ENCODE results near the gene FAM174C.

The FAM174C gene

DNA sequence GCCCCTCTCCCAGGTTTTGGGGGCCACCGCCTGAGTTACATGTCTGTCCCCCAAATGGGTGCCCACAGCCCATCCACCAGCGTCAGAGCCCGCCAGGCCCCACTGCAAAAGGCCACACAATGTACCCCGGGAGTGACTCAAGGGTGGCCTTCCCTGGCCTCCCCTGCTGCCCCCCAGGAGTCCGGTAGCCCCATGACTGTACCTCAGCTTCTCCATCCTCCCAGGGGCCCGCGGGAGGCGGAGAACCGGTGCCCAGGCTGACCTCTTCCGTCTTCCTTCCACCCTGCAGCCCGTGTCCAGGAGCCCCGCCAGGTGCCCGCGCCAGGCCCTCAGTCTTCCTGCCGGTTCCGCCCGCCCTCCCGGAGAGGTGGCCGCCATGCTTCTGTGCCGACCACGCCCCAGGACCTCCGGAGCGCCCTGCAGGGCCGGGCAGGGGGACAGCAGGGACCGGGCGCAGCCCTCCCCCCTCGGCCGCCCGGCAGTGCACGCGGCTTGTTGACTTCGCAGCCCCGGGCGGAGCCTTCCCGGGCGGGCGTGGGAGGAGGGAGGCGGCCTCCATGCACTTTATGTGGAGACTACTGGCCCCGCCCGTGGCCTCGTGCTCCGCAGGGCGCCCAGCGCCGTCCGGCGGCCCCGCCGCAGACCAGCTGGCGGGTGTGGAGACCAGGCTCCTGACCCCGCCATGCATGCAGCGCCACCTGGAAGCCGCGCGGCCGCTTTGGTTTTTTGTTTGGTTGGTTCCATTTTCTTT lies 47.9 kb upstream of the FAM174C start:
- TF ChIP-seq KLF1 (tag by site-specific recombination; IDR thresholded peaks at IDR 0.05) (peak; percentile 86), GLIS1 (tag by site-specific recombination; IDR thresholded peaks at IDR 0.05) (peak; percentile 50), GLI2 (tag by site-specific recombination; IDR thresholded peaks at IDR 0.05; ENCODE audit: borderline replicate concordance, low read depth) (no peak)
- Histone ChIP-seq H3K4me3 (ENCODE audit: low read depth, low read length) (no peak overlapping the region), H3K27ac (ENCODE audit: extremely low read depth, low read depth, low read length) (no peak overlapping the region), H3K4me1 (ENCODE audit: control insufficient read depth, insufficient read depth, low read length) (no peaks in the 10 kb centered on the region), H3K9me3 (ENCODE audit: control insufficient read depth, insufficient read depth, low read depth, low read length) (no peaks in the 10 kb centered on the region), H3K36me3 (ENCODE audit: control insufficient read depth in 2 of 2, insufficient read depth in 1 of 2, low read length in 2 of 2) (peaks cover 0 to 64% of the 10 kb centered on the region in 2 experiments; a peak in 2 of 3 replicates)
- ChIA-PET CTCF (interaction anchor here (0.6 kb wide), 2 partner anchors 42 to 124 kb away, joined by 3 read pairs; partner anchors contain the start of genes CIRBP and GPX4), POLR2A (no interaction called here)

DNA sequence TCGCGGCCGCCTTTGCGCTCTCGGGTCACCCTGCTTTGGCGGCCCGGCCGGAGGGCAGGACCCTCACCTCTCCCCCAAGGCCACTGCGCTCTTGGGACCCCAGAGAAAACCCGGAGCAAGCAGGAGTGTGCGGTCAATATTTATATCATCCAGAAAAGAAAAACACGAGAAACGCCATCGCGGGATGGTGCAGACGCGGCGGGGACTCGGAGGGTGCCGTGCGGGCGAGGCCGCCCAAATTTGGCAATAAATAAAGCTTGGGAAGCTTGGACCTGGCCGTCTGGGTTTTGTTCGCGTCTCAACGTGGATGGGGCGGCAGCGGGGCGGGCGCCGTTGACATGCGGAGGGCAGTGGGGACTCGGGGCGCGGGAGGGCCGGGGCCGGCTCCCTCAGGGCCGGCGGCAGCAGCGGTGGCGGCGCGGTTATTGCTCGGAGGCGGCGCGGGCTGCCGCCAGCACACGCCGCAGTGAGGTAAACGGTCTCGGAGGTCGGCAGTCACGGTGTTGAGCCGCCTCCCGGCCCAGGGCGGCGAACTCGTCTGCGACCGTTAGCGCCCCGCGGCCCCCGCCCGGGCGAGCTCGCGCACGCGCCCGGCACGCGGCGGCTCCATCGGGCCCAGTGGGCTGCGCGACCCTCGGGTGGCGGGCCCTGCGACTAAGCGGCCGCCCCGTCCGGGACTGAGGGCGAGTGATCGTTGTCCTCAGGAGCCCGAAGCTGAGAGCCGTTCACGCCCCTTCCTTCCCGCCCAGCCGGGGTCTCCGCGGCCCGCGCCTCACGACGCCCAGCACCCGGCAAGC lies 47.0 kb upstream of the FAM174C start:
- TF ChIP-seq GLIS1 (tag by site-specific recombination; IDR thresholded peaks at IDR 0.05) (no peak), ZNF707 (tag by site-specific recombination; IDR thresholded peaks at IDR 0.05) (no peak), ZBTB48 (tag by site-specific recombination; IDR thresholded peaks at IDR 0.05) (no peak), ZNF133 (tag by site-specific recombination; IDR thresholded peaks at IDR 0.05) (no peak), ZSCAN4 (tag by site-specific recombination; IDR thresholded peaks at IDR 0.05) (no peak), KLF10 (tag by site-specific recombination; IDR thresholded peaks at IDR 0.05) (no peak), ZNF791 (tag by site-specific recombination; IDR thresholded peaks at IDR 0.05) (no peak), ZNF521 (tag by site-specific recombination; IDR thresholded peaks at IDR 0.05) (no peak), ZNF394 (tag by site-specific recombination; IDR thresholded peaks at IDR 0.05; ENCODE audit: borderline replicate concordance) (no peak), ZNF747 (tag by site-specific recombination; IDR thresholded peaks at IDR 0.05) (no peak), ZBTB21 (tag by site-specific recombination; IDR thresholded peaks at IDR 0.05) (no peak)
- TF ChIP-seq, protein P1, sequence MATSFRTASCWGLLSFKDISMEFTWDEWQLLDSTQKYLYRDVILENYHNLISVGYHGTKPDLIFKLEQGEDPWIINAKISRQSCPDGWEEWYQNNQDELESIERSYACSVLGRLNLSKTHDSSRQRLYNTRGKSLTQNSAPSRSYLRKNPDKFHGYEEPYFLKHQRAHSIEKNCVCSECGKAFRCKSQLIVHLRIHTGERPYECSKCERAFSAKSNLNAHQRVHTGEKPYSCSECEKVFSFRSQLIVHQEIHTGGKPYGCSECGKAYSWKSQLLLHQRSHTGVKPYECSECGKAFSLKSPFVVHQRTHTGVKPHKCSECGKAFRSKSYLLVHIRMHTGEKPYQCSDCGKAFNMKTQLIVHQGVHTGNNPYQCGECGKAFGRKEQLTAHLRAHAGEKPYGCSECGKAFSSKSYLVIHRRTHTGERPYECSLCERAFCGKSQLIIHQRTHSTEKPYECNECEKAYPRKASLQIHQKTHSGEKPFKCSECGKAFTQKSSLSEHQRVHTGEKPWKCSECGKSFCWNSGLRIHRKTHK (tag by site-specific recombination; IDR thresholded peaks at IDR 0.05) = no peak
- TF ChIP-seq, protein P2, sequence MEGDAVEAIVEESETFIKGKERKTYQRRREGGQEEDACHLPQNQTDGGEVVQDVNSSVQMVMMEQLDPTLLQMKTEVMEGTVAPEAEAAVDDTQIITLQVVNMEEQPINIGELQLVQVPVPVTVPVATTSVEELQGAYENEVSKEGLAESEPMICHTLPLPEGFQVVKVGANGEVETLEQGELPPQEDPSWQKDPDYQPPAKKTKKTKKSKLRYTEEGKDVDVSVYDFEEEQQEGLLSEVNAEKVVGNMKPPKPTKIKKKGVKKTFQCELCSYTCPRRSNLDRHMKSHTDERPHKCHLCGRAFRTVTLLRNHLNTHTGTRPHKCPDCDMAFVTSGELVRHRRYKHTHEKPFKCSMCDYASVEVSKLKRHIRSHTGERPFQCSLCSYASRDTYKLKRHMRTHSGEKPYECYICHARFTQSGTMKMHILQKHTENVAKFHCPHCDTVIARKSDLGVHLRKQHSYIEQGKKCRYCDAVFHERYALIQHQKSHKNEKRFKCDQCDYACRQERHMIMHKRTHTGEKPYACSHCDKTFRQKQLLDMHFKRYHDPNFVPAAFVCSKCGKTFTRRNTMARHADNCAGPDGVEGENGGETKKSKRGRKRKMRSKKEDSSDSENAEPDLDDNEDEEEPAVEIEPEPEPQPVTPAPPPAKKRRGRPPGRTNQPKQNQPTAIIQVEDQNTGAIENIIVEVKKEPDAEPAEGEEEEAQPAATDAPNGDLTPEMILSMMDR (tag by site-specific recombination; IDR thresholded peaks at IDR 0.05) = no peak
- TF ChIP-seq, protein P3, sequence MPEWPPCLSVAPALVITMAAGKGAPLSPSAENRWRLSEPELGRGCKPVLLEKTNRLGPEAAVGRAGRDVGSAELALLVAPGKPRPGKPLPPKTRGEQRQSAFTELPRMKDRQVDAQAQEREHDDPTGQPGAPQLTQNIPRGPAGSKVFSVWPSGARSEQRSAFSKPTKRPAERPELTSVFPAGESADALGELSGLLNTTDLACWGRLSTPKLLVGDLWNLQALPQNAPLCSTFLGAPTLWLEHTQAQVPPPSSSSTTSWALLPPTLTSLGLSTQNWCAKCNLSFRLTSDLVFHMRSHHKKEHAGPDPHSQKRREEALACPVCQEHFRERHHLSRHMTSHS (tag by site-specific recombination; IDR thresholded peaks at IDR 0.05) = no peak
- H3K4me3 ChIP-seq (ENCODE audit: low read depth, low read length) = no peak overlapping the region
- ChIA-PET CTCF (interaction anchor here (0.6 kb wide), 2 partner anchors 41 to 125 kb away, joined by 3 read pairs; partner anchors contain the start of genes CIRBP and GPX4), POLR2A (no interaction called here)
- H3K9me3 ChIP-seq (ENCODE audit: control insufficient read depth, insufficient read depth, low read depth, low read length) = no peaks in the 10 kb centered on the region
- H3K27ac ChIP-seq (ENCODE audit: extremely low read depth, low read depth, low read length) = no peak overlapping the region
- peaks cover 0 to 64% of the 10 kb centered on the region in 2 experiments; a peak in 2 of 3 replicates for H3K36me3 ChIP-seq (ENCODE audit: control insufficient read depth in 2 of 2, insufficient read depth in 1 of 2, low read length in 2 of 2)
- no peaks in the 10 kb centered on the region for H3K4me1 ChIP-seq (ENCODE audit: control insufficient read depth, insufficient read depth, low read length)
